Activated B cell treated with CpG ODN at 0.5 μM for 24 hours (primary cell): ENCODE results near the gene SART3. TPM values are rescaled to one million over a fixed set of nuclear protein-coding genes. Genes with fewer than 3 reads are reported as not detected.

ENCODE experiments used
- ATAC-seq: fragments of 200-7000 bp; cut with Tn5 transposase; one replicate; pipeline ENCODE4 v1.10.0; 2021; ENCODE audit warnings: low read depth, mild to moderate bottlenecking, moderate library complexity
- CTCF ChIA-PET: fragments of 350-600 bp; sonication (Branson Sonifier 250); formaldehyde crosslinking; loops from one replicate; lab custom pipeline; 2021; ENCODE audit warnings: antibody characterized with exemption; lab: Charles Lee
- POLR2A ChIA-PET: fragments of 350-600 bp; sonication (Branson Sonifier 250); formaldehyde crosslinking; loops from one replicate; lab custom pipeline; 2021; ENCODE audit warnings: antibody characterized with exemption; lab: Charles Lee
- DNase-seq: peaks from one replicate; pipeline ENCODE4 v3.0.0; 2022
- H3K27ac Mint-ChIP-seq: one replicate; pipeline ENCODE4 v1.8.0; 2020; ENCODE audit warnings: mixed read lengths
- H3K27me3 Mint-ChIP-seq: one replicate; pipeline ENCODE4 v1.8.0; 2021; ENCODE audit warnings: mixed read lengths
- H3K36me3 Mint-ChIP-seq: one replicate; pipeline ENCODE4 v1.8.0; 2021; ENCODE audit warnings: low read depth, mixed read lengths
- H3K4me1 Mint-ChIP-seq: one replicate; pipeline ENCODE4 v1.8.0; 2021; ENCODE audit warnings: mixed read lengths
- H3K4me3 Mint-ChIP-seq: one replicate; pipeline ENCODE4 v1.8.0; 2020; ENCODE audit warnings: mild to moderate bottlenecking, mixed read lengths
- H3K9me3 Mint-ChIP-seq: one replicate; pipeline ENCODE4 v1.8.0; 2020; ENCODE audit warnings: mixed read lengths
- intact Hi-C: fragments of 100-400 bp; cut with micrococcal nuclease; formaldehyde crosslinking; loops from one replicate; pipeline ENCODE4 v1.15.1; 2024
- total RNA-seq: library from RNA; stranded (reverse); gene quantifications from 2 replicates; pipeline ENCODE4 v1.2.3, GENCODE V29; 2022
- TF ChIP-seq, protein P1 (sequence below): fragments of 200-600 bp; IDR thresholded peaks from one replicate; pipeline ENCODE4 v1.8.0; 2022; ENCODE audit warnings: antibody characterized with exemption, mild to moderate bottlenecking

Gene SART3
- total RNA-seq, 1 donor from 2014 or later: 107 TPM

DNA sequence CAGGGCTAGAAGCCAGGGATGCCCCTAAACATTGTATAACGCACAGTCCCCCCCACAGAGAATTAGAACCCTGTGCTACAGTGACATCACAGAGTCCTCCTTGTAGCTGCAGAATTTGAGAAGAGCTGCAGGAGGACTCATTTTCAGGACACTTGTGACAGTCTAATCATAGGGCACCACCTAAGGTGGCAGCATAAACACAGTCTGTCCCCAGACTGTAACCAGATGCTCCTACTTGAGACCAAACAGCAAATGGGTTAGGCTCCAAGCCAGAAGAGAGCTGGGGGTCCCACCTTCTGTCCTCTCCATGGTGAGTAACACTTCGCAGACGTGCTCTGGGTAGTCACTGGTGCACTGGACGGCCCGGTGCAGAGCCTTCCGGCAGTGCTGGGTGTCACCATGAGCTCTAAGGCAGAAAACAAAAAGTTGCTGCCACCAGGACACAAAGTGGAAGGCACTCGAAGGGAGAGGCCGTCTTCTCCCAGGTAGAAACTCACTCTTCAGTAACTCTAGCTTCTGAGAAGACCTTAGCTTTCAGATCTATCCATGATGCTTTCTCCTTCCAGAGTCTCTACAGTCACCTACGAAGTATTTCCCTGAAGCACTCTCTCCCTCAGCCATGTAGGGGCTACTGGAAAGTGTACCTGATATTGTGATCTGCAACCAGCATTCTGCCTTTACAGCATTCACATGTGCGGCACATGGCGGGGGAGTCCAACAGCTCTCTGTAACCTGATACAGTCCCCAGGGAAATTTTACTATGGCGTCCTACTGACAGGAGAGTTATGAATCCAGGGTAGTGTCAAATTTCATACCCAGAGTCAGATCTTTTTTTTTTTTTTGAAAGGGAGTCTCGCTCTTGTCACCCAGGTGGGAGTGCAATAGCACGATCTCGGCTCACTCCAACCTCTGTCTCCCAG, 28.8 kb downstream of the SART3 start:
- H3K27ac Mint-ChIP-seq: no peak overlapping the region
- ChIA-PET CTCF (interaction anchor here (1.0 kb wide), 1 partner anchor 133 kb away, joined by 3 read pairs; no protein-coding TSS in a partner anchor), POLR2A (no interaction called here)
- H3K27me3 Mint-ChIP-seq: no peaks in the 10 kb centered on the region
- DNase-seq (no peak), ATAC-seq (no peak)
- peaks cover 90% of the 10 kb centered on the region for H3K36me3 Mint-ChIP-seq
- TF ChIP-seq, protein P1, sequence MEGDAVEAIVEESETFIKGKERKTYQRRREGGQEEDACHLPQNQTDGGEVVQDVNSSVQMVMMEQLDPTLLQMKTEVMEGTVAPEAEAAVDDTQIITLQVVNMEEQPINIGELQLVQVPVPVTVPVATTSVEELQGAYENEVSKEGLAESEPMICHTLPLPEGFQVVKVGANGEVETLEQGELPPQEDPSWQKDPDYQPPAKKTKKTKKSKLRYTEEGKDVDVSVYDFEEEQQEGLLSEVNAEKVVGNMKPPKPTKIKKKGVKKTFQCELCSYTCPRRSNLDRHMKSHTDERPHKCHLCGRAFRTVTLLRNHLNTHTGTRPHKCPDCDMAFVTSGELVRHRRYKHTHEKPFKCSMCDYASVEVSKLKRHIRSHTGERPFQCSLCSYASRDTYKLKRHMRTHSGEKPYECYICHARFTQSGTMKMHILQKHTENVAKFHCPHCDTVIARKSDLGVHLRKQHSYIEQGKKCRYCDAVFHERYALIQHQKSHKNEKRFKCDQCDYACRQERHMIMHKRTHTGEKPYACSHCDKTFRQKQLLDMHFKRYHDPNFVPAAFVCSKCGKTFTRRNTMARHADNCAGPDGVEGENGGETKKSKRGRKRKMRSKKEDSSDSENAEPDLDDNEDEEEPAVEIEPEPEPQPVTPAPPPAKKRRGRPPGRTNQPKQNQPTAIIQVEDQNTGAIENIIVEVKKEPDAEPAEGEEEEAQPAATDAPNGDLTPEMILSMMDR: no peak
- no peaks in the 10 kb centered on the region for H3K9me3 Mint-ChIP-seq
- H3K4me3 Mint-ChIP-seq: no peak overlapping the region
- intact Hi-C loops: no loop called here
- H3K4me1 Mint-ChIP-seq: no peaks in the 10 kb centered on the region

DNA sequence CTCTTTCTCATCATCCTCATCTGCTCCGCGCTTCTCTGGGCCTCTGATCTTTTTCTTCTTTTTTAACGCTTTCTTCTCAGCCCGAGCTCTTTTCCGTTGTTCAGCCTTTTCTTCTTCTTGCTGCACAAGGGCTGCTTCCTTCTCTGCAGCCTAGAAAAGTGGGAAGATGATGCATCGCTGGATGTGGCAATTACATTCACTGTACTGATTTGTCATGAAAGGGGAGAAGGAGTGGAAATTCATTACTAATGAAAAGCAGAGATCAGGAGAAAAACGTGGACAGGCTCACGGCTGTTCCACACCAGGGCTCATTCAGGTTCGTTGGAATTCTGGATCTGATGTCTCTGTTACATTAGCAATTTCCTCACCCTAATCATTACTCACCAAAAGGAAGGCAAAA, 30.8 kb downstream of the SART3 start:
- ChIA-PET CTCF (no interaction called here), POLR2A (interaction anchor here (0.6 kb wide), 1 partner anchor 164 kb away, joined by 5 read pairs; no protein-coding TSS in a partner anchor)
- Mint-ChIP-seq H3K4me1 (no peaks in the 10 kb centered on the region), H3K27me3 (no peaks in the 10 kb centered on the region), H3K36me3 (peaks cover 91% of the 10 kb centered on the region), H3K9me3 (no peaks in the 10 kb centered on the region), H3K27ac (no peak overlapping the region), H3K4me3 (no peak overlapping the region)
- DNase-seq (no peak), ATAC-seq (no peak)
- intact Hi-C loops: no loop called here
- TF ChIP-seq, protein P1: no peak

DNA sequence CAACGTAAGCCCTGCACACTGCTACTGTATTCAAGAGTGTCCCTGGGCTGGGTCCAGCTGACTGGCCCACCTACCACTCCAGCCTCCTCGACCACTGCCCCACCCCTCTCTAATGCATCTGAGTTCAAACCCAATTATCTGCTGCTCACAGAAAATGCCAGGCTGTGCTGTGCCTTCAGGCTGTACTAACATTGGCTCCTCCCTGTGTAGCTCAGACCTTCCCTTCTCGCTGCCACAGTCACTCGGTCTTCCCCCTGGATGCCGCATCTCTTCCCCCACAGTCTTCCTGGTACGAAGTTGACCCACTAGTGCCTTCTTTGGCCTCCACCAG, 33.8 kb downstream of the SART3 start:
- H3K4me1 Mint-ChIP-seq: no peaks in the 10 kb centered on the region
- H3K9me3 Mint-ChIP-seq: no peaks in the 10 kb centered on the region
- POLR2A ChIA-PET: no interaction called here
- CTCF ChIA-PET: no interaction called here
- intact Hi-C loops: no loop called here
- DNase-seq: no peak
- no peaks in the 10 kb centered on the region for H3K27me3 Mint-ChIP-seq
- peak overlapping the region; percentile 16 for H3K27ac Mint-ChIP-seq
- H3K36me3 Mint-ChIP-seq: peaks cover 95% of the 10 kb centered on the region
- TF ChIP-seq, protein P1: no peak
- H3K4me3 Mint-ChIP-seq: no peak overlapping the region
- ATAC-seq: no peak

DNA sequence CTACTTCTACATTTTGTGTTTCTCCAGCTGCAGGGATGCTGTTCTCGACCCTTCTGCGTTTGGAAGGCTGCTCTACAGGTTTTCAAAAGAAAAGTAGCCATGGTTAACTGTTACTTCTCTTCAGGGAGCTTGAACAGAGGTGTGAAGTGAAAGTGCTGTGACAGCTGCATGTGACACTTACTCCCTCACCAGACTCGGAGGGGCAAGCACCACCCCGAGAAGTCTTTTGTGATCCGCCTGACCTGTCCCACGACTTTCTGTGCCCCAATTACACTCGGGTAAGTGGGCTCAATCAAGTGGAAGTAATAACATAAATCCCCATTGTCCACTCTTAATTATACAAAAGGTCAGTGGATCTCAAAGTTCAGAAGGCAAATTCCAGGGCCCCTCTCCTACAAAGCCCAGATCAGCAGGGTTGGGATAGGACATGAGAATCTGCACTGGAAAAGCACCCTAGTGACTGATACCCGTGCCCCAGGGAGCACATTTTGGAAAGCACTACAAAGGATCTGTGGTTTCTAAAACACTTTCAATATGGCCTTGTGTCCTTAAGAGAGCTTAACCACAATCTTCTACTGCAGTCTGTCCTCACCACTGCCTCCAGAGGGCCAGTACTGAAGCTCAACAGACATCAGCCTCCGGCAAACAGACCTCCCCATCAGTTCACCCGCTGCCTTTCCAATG, 34.3 kb downstream of the SART3 start:
- no peak for DNase-seq
- Mint-ChIP-seq H3K27me3 (no peaks in the 10 kb centered on the region), H3K27ac (peak overlapping the region; percentile 16), H3K4me1 (no peaks in the 10 kb centered on the region), H3K4me3 (no peak overlapping the region), H3K9me3 (no peaks in the 10 kb centered on the region), H3K36me3 (peaks cover 95% of the 10 kb centered on the region)
- TF ChIP-seq, protein P1: no peak
- ChIA-PET POLR2A (no interaction called here), CTCF (interaction anchor here (1.2 kb wide), 1 partner anchor 13 kb away, joined by 4 read pairs; no protein-coding TSS in a partner anchor)
- intact Hi-C loops: no loop called here
- no peak for ATAC-seq

DNA sequence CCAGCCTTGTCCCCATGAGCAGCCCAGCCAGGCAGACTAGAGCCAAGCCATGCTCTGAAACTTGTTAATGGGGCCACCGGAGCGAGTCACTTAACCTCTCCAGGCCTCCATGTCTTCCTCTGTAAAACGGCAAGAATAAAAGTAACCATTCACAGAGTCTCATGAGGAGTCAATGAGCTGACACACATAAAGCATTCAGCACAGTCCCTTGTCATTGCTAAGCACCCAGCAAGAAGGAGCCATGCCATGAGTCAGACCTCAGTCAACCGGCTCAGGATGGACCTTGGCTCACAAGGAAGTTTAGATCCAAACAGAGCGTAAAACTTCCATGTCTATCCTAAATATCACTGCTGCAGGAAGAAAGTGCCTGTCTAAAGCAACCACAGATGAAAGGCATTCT, 35.3 kb downstream of the SART3 start:
- peaks cover 98% of the 10 kb centered on the region for H3K36me3 Mint-ChIP-seq
- H3K4me1 Mint-ChIP-seq: no peaks in the 10 kb centered on the region
- intact Hi-C loops: no loop called here
- TF ChIP-seq, protein P1: no peak
- CTCF ChIA-PET: interaction anchor here (1.2 kb wide), 1 partner anchor 12 kb away, joined by 4 read pairs; no protein-coding TSS in a partner anchor
- H3K9me3 Mint-ChIP-seq: no peaks in the 10 kb centered on the region
- H3K27ac Mint-ChIP-seq: no peak overlapping the region
- ATAC-seq (no peak), DNase-seq (no peak)
- POLR2A ChIA-PET: no interaction called here
- H3K4me3 Mint-ChIP-seq: no peak overlapping the region
- H3K27me3 Mint-ChIP-seq: no peaks in the 10 kb centered on the region
